ENCODE data around the gene AHDC1. TPM values are rescaled to one million over a fixed set of nuclear protein-coding genes. Genes with fewer than 3 reads are reported as not detected.

Gene AHDC1
- total and polyA plus RNA-seq, 10 of the 15 experiments (the other 5 are each of a cell fraction or from before 2014, with no cell fraction given) = 0.21 to 13.0 (median 1.4) TPM

DNA sequence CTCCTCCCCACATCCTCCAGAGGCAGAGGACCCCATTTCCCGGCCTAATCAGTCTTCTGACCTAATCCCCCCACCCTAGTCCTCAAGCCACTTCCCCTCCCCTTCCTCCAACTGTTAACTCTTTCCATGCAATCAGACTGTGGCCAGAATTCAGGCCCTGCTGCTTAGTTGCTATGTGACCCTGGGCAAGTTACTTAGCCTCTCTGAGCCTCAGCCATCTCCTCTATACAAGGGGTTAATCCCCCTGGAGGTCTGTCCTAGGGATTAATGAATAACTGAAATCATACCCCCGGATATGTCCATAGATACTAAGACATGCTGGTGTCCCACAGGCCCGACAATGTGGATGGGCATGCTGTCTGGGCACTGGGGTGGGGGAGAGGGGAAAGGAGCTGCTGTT, 18.3 kb downstream of the AHDC1 start:
- DNase-seq (ENCODE audit: low read depth, low spot score) (no peak), FAIRE-seq (no peak), ATAC-seq (no peak)
- ChIA-PET CTCF (interaction anchor here (1.4 kb wide), 2 partner anchors 11 to 29 kb away, joined by 3 to 7 read pairs; no protein-coding TSS in a partner anchor), RAD21 (ENCODE audit: unreplicated experiment) (no interaction called here), SMC1A (ENCODE audit: uncharacterized antibody, unreplicated experiment) (interaction anchor here (1.0 kb wide), 1 partner anchor 9 kb away, joined by 3 read pairs; no protein-coding TSS in a partner anchor), POLR2A (no interaction called here)
- no peaks in the 10 kb centered on the region for H3K79me2 ChIP-seq (ENCODE audit: control insufficient read depth, insufficient read depth, low read length)
- no peaks in the 10 kb centered on the region for H4K20me1 ChIP-seq (ENCODE audit: control insufficient read depth, insufficient read depth)
- in situ Hi-C loops (cut with MboI) = no loop called here
- H2AFZ ChIP-seq (ENCODE audit: control insufficient read depth, low read depth, low read length) = no peak overlapping the region
- no peak overlapping the region for H3K27ac ChIP-seq (ENCODE audit: control insufficient read depth, insufficient read depth)
- H3K4me1 ChIP-seq (ENCODE audit: control insufficient read depth, insufficient read depth, low read length) = no peaks in the 10 kb centered on the region
- 67% methylated on average over 2 of the region's 3 CpGs for WGBS (ENCODE audit: insufficient coverage, insufficient replicate concordance, low lambda C conversion rate, missing lambda C conversion rate)
- H3K9me3 ChIP-seq (replicated peaks; ENCODE audit: control insufficient read depth, insufficient read depth, low read length) = no peaks in the 10 kb centered on the region
- H3K4me3 ChIP-seq = no peak overlapping the region
- no peaks in the 10 kb centered on the region; a peak in 1 of 4 replicates for H3K36me3 ChIP-seq (ENCODE audit: control insufficient read depth in 2 of 2, insufficient read depth in 2 of 2, low read length in 1 of 2)
- no peak overlapping the region for H3K4me2 ChIP-seq (ENCODE audit: control insufficient read depth, insufficient read depth)
- intact Hi-C loops (cut with micrococcal nuclease; ENCODE audit: unreplicated experiment) = no loop called here
- no TSS peak for BruUV-seq (replicated peaks)
- no peak overlapping the region for H3K9ac ChIP-seq (ENCODE audit: control insufficient read depth, insufficient read depth, low read length)
- TF ChIP-seq ZNF207 (IDR thresholded peaks at IDR 0.05; ENCODE audit: borderline replicate concordance) = no peak
- no peak for TF ChIP-seq ZNF24 (IDR thresholded peaks at IDR 0.05)
- TF ChIP-seq ZZZ3 (IDR thresholded peaks at IDR 0.05; ENCODE audit: control insufficient read depth, insufficient read length, low read depth) = no peak
- no peak for TF ChIP-seq RBBP5 (conservative IDR thresholded peaks at IDR 0.05)
- no peaks in the 10 kb centered on the region for H3K27me3 ChIP-seq (replicated peaks in 1 of 2; ENCODE audit: control insufficient read depth in 2 of 2, insufficient read depth in 2 of 2, low read length in 1 of 2)

DNA sequence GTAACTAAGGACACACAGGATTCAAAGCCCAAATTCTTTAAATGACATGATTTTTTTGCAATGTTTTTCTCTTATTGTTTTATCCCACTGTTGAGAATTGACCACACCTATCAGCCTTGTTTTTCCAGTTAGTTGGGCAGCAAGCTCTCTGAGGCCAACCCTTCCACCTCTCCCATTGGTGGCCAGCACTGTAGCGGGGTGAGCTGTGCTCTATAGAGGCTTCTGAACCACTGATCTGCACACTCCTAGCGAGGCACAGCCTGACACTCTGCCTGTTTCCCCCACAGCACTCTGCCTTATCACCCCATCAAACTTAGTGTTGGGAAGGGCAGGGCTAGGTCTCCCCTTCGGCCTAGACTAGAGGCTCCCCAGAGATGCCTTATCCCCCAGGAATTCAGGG, 19.5 kb downstream of the AHDC1 start:
- 76% methylated on average over 3 of the region's 3 CpGs for WGBS (ENCODE audit: insufficient coverage, insufficient replicate concordance, low lambda C conversion rate, missing lambda C conversion rate)
- ChIA-PET SMC1A (ENCODE audit: uncharacterized antibody, unreplicated experiment) (interaction anchor here (0.7 kb wide), 1 partner anchor 167 kb away, joined by 3 read pairs; no protein-coding TSS in a partner anchor), POLR2A (interaction anchor here (0.6 kb wide), 1 partner anchor 289 kb away, joined by 5 read pairs; no protein-coding TSS in a partner anchor)
- TF ChIP-seq, protein P1, sequence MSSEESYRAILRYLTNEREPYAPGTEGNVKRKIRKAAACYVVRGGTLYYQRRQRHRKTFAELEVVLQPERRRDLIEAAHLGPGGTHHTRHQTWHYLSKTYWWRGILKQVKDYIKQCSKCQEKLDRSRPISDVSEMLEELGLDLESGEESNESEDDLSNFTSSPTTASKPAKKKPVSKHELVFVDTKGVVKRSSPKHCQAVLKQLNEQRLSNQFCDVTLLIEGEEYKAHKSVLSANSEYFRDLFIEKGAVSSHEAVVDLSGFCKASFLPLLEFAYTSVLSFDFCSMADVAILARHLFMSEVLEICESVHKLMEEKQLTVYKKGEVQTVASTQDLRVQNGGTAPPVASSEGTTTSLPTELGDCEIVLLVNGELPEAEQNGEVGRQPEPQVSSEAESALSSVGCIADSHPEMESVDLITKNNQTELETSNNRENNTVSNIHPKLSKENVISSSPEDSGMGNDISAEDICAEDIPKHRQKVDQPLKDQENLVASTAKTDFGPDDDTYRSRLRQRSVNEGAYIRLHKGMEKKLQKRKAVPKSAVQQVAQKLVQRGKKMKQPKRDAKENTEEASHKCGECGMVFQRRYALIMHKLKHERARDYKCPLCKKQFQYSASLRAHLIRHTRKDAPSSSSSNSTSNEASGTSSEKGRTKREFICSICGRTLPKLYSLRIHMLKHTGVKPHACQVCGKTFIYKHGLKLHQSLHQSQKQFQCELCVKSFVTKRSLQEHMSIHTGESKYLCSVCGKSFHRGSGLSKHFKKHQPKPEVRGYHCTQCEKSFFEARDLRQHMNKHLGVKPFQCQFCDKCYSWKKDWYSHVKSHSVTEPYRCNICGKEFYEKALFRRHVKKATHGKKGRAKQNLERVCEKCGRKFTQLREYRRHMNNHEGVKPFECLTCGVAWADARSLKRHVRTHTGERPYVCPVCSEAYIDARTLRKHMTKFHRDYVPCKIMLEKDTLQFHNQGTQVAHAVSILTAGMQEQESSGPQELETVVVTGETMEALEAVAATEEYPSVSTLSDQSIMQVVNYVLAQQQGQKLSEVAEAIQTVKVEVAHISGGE (CRISPR knock-in tag; IDR thresholded peaks at IDR 0.05) = no peak
- no peak for TF ChIP-seq SUPT20H (IDR thresholded peaks at IDR 0.05; ENCODE audit: borderline replicate concordance, control insufficient read depth, low read depth, low read length)
- no peak for TF ChIP-seq LARP7 (IDR thresholded peaks at IDR 0.05)
- TF ChIP-seq BRCA1 (IDR thresholded peaks at IDR 0.05; ENCODE audit: low read depth, low read length) = no peak
- TF ChIP-seq, protein P2, sequence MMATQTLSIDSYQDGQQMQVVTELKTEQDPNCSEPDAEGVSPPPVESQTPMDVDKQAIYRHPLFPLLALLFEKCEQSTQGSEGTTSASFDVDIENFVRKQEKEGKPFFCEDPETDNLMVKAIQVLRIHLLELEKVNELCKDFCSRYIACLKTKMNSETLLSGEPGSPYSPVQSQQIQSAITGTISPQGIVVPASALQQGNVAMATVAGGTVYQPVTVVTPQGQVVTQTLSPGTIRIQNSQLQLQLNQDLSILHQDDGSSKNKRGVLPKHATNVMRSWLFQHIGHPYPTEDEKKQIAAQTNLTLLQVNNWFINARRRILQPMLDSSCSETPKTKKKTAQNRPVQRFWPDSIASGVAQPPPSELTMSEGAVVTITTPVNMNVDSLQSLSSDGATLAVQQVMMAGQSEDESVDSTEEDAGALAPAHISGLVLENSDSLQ (IDR thresholded peaks at IDR 0.05) = no peak
- no peak for TF ChIP-seq GATAD2B (conservative IDR thresholded peaks at IDR 0.05; ENCODE audit: low read depth)

More for the DNA sequence above, 19.5 kb downstream of the AHDC1 start:
- no peak for FAIRE-seq
- intact Hi-C loops (cut with micrococcal nuclease; ENCODE audit: unreplicated experiment) = no loop called here
- no peak for DNase-seq (ENCODE audit: low read depth, low spot score)
- Histone ChIP-seq H3K4me2 (ENCODE audit: control insufficient read depth, insufficient read depth) (no peak overlapping the region), H4K20me1 (ENCODE audit: control insufficient read depth, insufficient read depth) (no peaks in the 10 kb centered on the region), H3K4me3 (no peak overlapping the region), H3K9me3 (replicated peaks; ENCODE audit: control insufficient read depth, insufficient read depth, low read length) (no peaks in the 10 kb centered on the region), H2AFZ (ENCODE audit: control insufficient read depth, low read depth, low read length) (no peak overlapping the region), H3K27me3 (replicated peaks in 1 of 2; ENCODE audit: control insufficient read depth in 2 of 2, insufficient read depth in 2 of 2, low read length in 1 of 2) (no peaks in the 10 kb centered on the region), H3K79me2 (ENCODE audit: control insufficient read depth, insufficient read depth, low read length) (no peaks in the 10 kb centered on the region), H3K4me1 (ENCODE audit: control insufficient read depth, insufficient read depth, low read length) (no peaks in the 10 kb centered on the region), H3K27ac (ENCODE audit: control insufficient read depth, insufficient read depth) (no peak overlapping the region), H3K36me3 (ENCODE audit: control insufficient read depth in 2 of 2, insufficient read depth in 2 of 2, low read length in 1 of 2) (no peaks in the 10 kb centered on the region; a peak in 1 of 4 replicates), H3K9ac (ENCODE audit: control insufficient read depth, insufficient read depth, low read length) (no peak overlapping the region)
- ChIA-PET RAD21 (ENCODE audit: unreplicated experiment) (interaction anchor here (1.0 kb wide), 1 partner anchor 16 kb away, joined by 3 read pairs; no protein-coding TSS in a partner anchor), CTCF (interaction anchor here (0.9 to 2.6 kb wide), 4 partner anchors 11 to 189 kb away, joined by 3 to 13 read pairs (median 7); no protein-coding TSS in a partner anchor)
- in situ Hi-C loops (cut with MboI) = no loop called here
- ATAC-seq = no peak
- BruUV-seq (replicated peaks) = no TSS peak
